Measurements from ENCODE around the gene NDUFA8. TPM values are rescaled to one million over a fixed set of nuclear protein-coding genes. Genes with fewer than 3 reads are reported as not detected.

Gene NDUFA8
- total and polyA plus RNA-seq, 5 donors from 2014 or later: 10.7 to 97.9 (median 93.9) TPM

GRCh38 chr9:122110100-122110833, 49.3 kb downstream of the NDUFA8 start:
- Histone ChIP-seq H3K9me3 (ENCODE audit: control insufficient read depth in 2 of 2, low read length in 2 of 2) (no peaks in the 10 kb centered on the region), H3K4me1 (ENCODE audit: control insufficient read depth, insufficient read depth, low read length, poor library complexity, severe bottlenecking) (no peaks in the 10 kb centered on the region), H3K27ac (ENCODE audit: insufficient read depth, low read length, poor library complexity, severe bottlenecking) (no peak overlapping the region), H3K36me3 (ENCODE audit: control insufficient read depth, insufficient read depth, low read length) (no peaks in the 10 kb centered on the region), H3K27me3 (ENCODE audit: control insufficient read depth, insufficient read depth, low read length) (no peaks in the 10 kb centered on the region), H3K4me3 (ENCODE audit: low read depth, low read length) (no peak overlapping the region)
- H3K27ac Mint-ChIP-seq: no peak overlapping the region
- no peaks in the 10 kb centered on the region for H3K4me1 Mint-ChIP-seq
- no peaks in the 10 kb centered on the region for H3K27me3 Mint-ChIP-seq
- no peaks in the 10 kb centered on the region for H3K36me3 Mint-ChIP-seq
- H3K9me3 Mint-ChIP-seq: peaks cover 0 to 1% (median 0%) of the 10 kb centered on the region in 7 donors
- DNase-seq (no peak), ATAC-seq (ENCODE audit: low read depth in 2 of 2) (no peak)
- no peak overlapping the region for H3K4me3 Mint-ChIP-seq

- no peak for ATAC-seq (ENCODE audit: low read depth in 2 of 2)
- H3K9me3 Mint-ChIP-seq: peaks cover 0 to 2% (median 1%) of the 10 kb centered on the region in 7 donors
- no peak overlapping the region for H3K27ac Mint-ChIP-seq
- H3K36me3 ChIP-seq (ENCODE audit: control insufficient read depth, insufficient read depth, low read length): no peaks in the 10 kb centered on the region
- no peak for DNase-seq
- H3K27ac ChIP-seq (ENCODE audit: insufficient read depth, low read length, poor library complexity, severe bottlenecking): no peak overlapping the region
- peaks cover under 1 to 2% of the 10 kb centered on the region in 2 experiments for H3K9me3 ChIP-seq (ENCODE audit: control insufficient read depth in 2 of 2, low read length in 2 of 2)
- no peaks in the 10 kb centered on the region for H3K27me3 ChIP-seq (ENCODE audit: control insufficient read depth, insufficient read depth, low read length)
- H3K27me3 Mint-ChIP-seq: peaks cover under 1% of the 10 kb centered on the region
- H3K4me1 Mint-ChIP-seq: no peaks in the 10 kb centered on the region
- no peaks in the 10 kb centered on the region for H3K36me3 Mint-ChIP-seq
- H3K4me3 Mint-ChIP-seq: no peak overlapping the region
- H3K4me3 ChIP-seq (ENCODE audit: low read depth, low read length): no peak overlapping the region
- no peaks in the 10 kb centered on the region for H3K4me1 ChIP-seq (ENCODE audit: control insufficient read depth, insufficient read depth, low read length, poor library complexity, severe bottlenecking)
Measured at GRCh38 chr9:122109035-122109813, 50.4 kb downstream of the NDUFA8 start.

GRCh38 chr9:122107291-122107805, 52.2 kb downstream of the NDUFA8 start:
- H3K4me3 Mint-ChIP-seq: no peak overlapping the region
- Histone ChIP-seq H3K4me1 (ENCODE audit: control insufficient read depth, insufficient read depth, low read length, poor library complexity, severe bottlenecking) (no peaks in the 10 kb centered on the region), H3K36me3 (ENCODE audit: control insufficient read depth, insufficient read depth, low read length) (no peaks in the 10 kb centered on the region), H3K27ac (ENCODE audit: insufficient read depth, low read length, poor library complexity, severe bottlenecking) (no peak overlapping the region), H3K27me3 (ENCODE audit: control insufficient read depth, insufficient read depth, low read length) (no peaks in the 10 kb centered on the region), H3K9me3 (ENCODE audit: control insufficient read depth in 2 of 2, low read length in 2 of 2) (peaks cover 6% of the 10 kb centered on the region in 2 experiments), H3K4me3 (ENCODE audit: low read depth, low read length) (no peak overlapping the region)
- no peaks in the 10 kb centered on the region for H3K4me1 Mint-ChIP-seq
- H3K9me3 Mint-ChIP-seq: peaks cover 0 to 11% (median 3%) of the 10 kb centered on the region in 7 donors
- H3K27me3 Mint-ChIP-seq: peaks cover 5% of the 10 kb centered on the region
- H3K36me3 Mint-ChIP-seq: no peaks in the 10 kb centered on the region
- no peak for ATAC-seq (ENCODE audit: low read depth in 2 of 2)
- no peak for DNase-seq
- peak overlapping the region in 1 of 3 donors; percentile 40 for H3K27ac Mint-ChIP-seq

GRCh38 chr9:122106576-122106975, 53.0 kb downstream of the NDUFA8 start:
- Mint-ChIP-seq H3K27me3 (peaks cover 5% of the 10 kb centered on the region), H3K9me3 (peaks cover 0 to 11% (median 3%) of the 10 kb centered on the region in 7 donors), H3K4me3 (no peak overlapping the region), H3K36me3 (no peaks in the 10 kb centered on the region), H3K27ac (no peak overlapping the region), H3K4me1 (no peaks in the 10 kb centered on the region)
- no peaks in the 10 kb centered on the region for H3K4me1 ChIP-seq (ENCODE audit: control insufficient read depth, insufficient read depth, low read length, poor library complexity, severe bottlenecking)
- DNase-seq (no peak), ATAC-seq (ENCODE audit: low read depth in 2 of 2) (no peak)
- H3K4me3 ChIP-seq (ENCODE audit: low read depth, low read length): no peak overlapping the region
- H3K9me3 ChIP-seq (ENCODE audit: control insufficient read depth in 2 of 2, low read length in 2 of 2): peaks cover 6% of the 10 kb centered on the region in 2 experiments
- no peaks in the 10 kb centered on the region for H3K36me3 ChIP-seq (ENCODE audit: control insufficient read depth, insufficient read depth, low read length)
- H3K27me3 ChIP-seq (ENCODE audit: control insufficient read depth, insufficient read depth, low read length): no peaks in the 10 kb centered on the region
- no peak overlapping the region for H3K27ac ChIP-seq (ENCODE audit: insufficient read depth, low read length, poor library complexity, severe bottlenecking)

- H3K27ac Mint-ChIP-seq: no peak overlapping the region
- no peaks in the 10 kb centered on the region for H3K36me3 ChIP-seq (ENCODE audit: control insufficient read depth, insufficient read depth, low read length)
Measured at GRCh38 chr9:122103985-122104384, 55.6 kb downstream of the NDUFA8 start.

GRCh38 chr9:122102156-122102555, 57.4 kb downstream of the NDUFA8 start:
- H3K27ac Mint-ChIP-seq: no peak overlapping the region
- H3K9me3 Mint-ChIP-seq: peaks cover 0 to 11% (median 2%) of the 10 kb centered on the region in 7 donors
- Histone ChIP-seq H3K9me3 (ENCODE audit: control insufficient read depth in 2 of 2, low read length in 2 of 2) (peaks cover 6% of the 10 kb centered on the region in 2 experiments), H3K27me3 (ENCODE audit: control insufficient read depth, insufficient read depth, low read length) (no peaks in the 10 kb centered on the region), H3K4me3 (ENCODE audit: low read depth, low read length) (no peak overlapping the region), H3K36me3 (ENCODE audit: control insufficient read depth, insufficient read depth, low read length) (no peaks in the 10 kb centered on the region), H3K27ac (ENCODE audit: insufficient read depth, low read length, poor library complexity, severe bottlenecking) (no peak overlapping the region), H3K4me1 (ENCODE audit: control insufficient read depth, insufficient read depth, low read length, poor library complexity, severe bottlenecking) (peaks cover 4% of the 10 kb centered on the region)
- DNase-seq (no peak), ATAC-seq (ENCODE audit: low read depth in 2 of 2) (no peak)
- H3K4me1 Mint-ChIP-seq: peaks cover 0 to 5% (median 2%) of the 10 kb centered on the region in 4 donors
- H3K36me3 Mint-ChIP-seq: no peaks in the 10 kb centered on the region
- no peak overlapping the region for H3K4me3 Mint-ChIP-seq
- H3K27me3 Mint-ChIP-seq: peaks cover 12% of the 10 kb centered on the region

More at GRCh38 chr9:122103985-122104384, 55.6 kb downstream of the NDUFA8 start:
- Mint-ChIP-seq H3K9me3 (peaks cover 0 to 11% (median 3%) of the 10 kb centered on the region in 7 donors), H3K27me3 (peaks cover 10% of the 10 kb centered on the region), H3K4me1 (peaks cover 0 to 5% (median 2%) of the 10 kb centered on the region in 4 donors), H3K36me3 (no peaks in the 10 kb centered on the region), H3K4me3 (no peak overlapping the region)
- Histone ChIP-seq H3K4me1 (ENCODE audit: control insufficient read depth, insufficient read depth, low read length, poor library complexity, severe bottlenecking) (peaks cover 4% of the 10 kb centered on the region), H3K27ac (ENCODE audit: insufficient read depth, low read length, poor library complexity, severe bottlenecking) (no peak overlapping the region), H3K4me3 (ENCODE audit: low read depth, low read length) (no peak overlapping the region), H3K9me3 (ENCODE audit: control insufficient read depth in 2 of 2, low read length in 2 of 2) (peaks cover 6% of the 10 kb centered on the region in 2 experiments), H3K27me3 (ENCODE audit: control insufficient read depth, insufficient read depth, low read length) (no peaks in the 10 kb centered on the region)
- DNase-seq: no peak
- no peak for ATAC-seq (ENCODE audit: low read depth in 2 of 2)

- no peaks in the 10 kb centered on the region for H3K36me3 Mint-ChIP-seq
- peaks cover 2% of the 10 kb centered on the region for H3K27me3 ChIP-seq (ENCODE audit: control insufficient read depth, insufficient read depth, low read length)
Measured at GRCh38 chr9:122100756-122101155, 58.8 kb downstream of the NDUFA8 start.

More at GRCh38 chr9:122100756-122101155, 58.8 kb downstream of the NDUFA8 start:
- Histone ChIP-seq H3K9me3 (ENCODE audit: control insufficient read depth in 2 of 2, low read length in 2 of 2) (peaks cover 6% of the 10 kb centered on the region in 2 experiments), H3K36me3 (ENCODE audit: control insufficient read depth, insufficient read depth, low read length) (no peaks in the 10 kb centered on the region), H3K4me3 (ENCODE audit: low read depth, low read length) (no peak overlapping the region), H3K4me1 (ENCODE audit: control insufficient read depth, insufficient read depth, low read length, poor library complexity, severe bottlenecking) (peaks cover 4% of the 10 kb centered on the region), H3K27ac (ENCODE audit: insufficient read depth, low read length, poor library complexity, severe bottlenecking) (no peak overlapping the region)
- no peak overlapping the region for H3K27ac Mint-ChIP-seq
- ATAC-seq (ENCODE audit: low read depth in 2 of 2): no peak
- H3K9me3 Mint-ChIP-seq: peaks cover 0 to 11% (median 3%) of the 10 kb centered on the region in 7 donors
- H3K27me3 Mint-ChIP-seq: peaks cover 26% of the 10 kb centered on the region
- H3K4me1 Mint-ChIP-seq: peaks cover 0 to 14% (median 3%) of the 10 kb centered on the region in 4 donors
- DNase-seq: no peak
- H3K4me3 Mint-ChIP-seq: no peak overlapping the region

Data from CD4-positive, CD25-positive, alpha-beta regulatory T cell (primary cell).